ENCODE data around the gene LRRC4C. TPM values are rescaled to one million over a fixed set of nuclear protein-coding genes. Genes with fewer than 3 reads are reported as not detected.

The LRRC4C gene
- total RNA-seq, 4 donors from 2014 or later = 0.19 to 1.1 TPM; not detected in 2

DNA sequence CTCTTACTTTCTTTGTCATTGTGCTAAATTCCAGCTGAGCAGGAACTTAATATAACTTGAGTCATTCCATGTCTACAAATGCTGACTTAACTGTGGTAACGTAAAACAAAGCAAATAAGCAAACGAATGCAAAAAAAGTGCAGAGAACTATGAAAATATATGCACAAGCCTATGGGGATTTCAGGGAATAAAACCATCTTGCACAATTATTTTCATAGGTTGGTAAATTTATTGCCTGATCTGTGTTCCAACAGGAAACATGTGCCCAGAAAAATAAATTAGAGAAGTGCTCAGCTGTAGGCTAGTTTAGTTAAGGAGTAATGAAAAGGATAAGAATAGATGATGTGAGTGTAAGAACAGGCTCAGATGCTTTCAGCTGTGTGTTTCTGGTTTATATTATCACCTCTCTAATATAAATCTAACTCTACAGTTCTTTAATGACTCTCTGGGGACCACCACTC lies 1169.3 kb downstream of the LRRC4C start:
- no peak overlapping the region for H3K4me3 ChIP-seq (ENCODE audit: low read depth, poor library complexity, severe bottlenecking)
- intact Hi-C loops (cut with DNase I; ENCODE audit: low total_unique reads) = loop anchor here (10.0 kb wide), 1 partner anchor 1125 kb away; no protein-coding TSS in a partner anchor
- WGBS, 2 donors = 23 to 37% methylated on average over 2 of the region's 2 CpGs
- DNase-seq (ENCODE audit: low spot score in 2 of 2) = no peak
- TF ChIP-seq, protein P1, sequence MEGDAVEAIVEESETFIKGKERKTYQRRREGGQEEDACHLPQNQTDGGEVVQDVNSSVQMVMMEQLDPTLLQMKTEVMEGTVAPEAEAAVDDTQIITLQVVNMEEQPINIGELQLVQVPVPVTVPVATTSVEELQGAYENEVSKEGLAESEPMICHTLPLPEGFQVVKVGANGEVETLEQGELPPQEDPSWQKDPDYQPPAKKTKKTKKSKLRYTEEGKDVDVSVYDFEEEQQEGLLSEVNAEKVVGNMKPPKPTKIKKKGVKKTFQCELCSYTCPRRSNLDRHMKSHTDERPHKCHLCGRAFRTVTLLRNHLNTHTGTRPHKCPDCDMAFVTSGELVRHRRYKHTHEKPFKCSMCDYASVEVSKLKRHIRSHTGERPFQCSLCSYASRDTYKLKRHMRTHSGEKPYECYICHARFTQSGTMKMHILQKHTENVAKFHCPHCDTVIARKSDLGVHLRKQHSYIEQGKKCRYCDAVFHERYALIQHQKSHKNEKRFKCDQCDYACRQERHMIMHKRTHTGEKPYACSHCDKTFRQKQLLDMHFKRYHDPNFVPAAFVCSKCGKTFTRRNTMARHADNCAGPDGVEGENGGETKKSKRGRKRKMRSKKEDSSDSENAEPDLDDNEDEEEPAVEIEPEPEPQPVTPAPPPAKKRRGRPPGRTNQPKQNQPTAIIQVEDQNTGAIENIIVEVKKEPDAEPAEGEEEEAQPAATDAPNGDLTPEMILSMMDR (IDR thresholded peaks at IDR 0.05) = no peak
- TF ChIP-seq POLR2A (IDR thresholded peaks at IDR 0.05) = no peak

DNA sequence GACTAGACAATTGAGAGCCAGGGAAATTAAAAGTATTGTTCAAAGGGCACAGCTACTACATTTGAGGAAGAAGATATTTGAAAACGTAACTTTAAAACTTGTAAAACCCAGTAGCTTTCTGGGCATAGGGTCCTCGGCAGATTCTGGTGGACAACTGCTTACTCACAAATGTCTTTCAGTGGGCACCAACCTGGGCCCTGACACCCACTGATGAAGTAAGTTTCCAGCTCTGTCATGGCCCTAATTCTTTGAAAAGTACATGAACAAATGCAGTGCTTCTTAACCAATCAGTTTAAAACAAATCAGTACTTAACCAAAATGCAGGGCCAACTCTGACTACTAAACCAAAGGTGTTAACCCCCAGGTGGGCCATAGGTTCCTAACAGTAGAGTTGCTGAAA lies 1170.1 kb downstream of the LRRC4C start:
- no peak overlapping the region for H3K4me3 ChIP-seq (ENCODE audit: low read depth, poor library complexity, severe bottlenecking)
- TF ChIP-seq, protein P1 (IDR thresholded peaks at IDR 0.05) = no peak
- TF ChIP-seq POLR2A (IDR thresholded peaks at IDR 0.05) = no peak
- 71 to 77% methylated on average over 2 of the region's 2 CpGs for WGBS, 2 donors
- intact Hi-C loops (cut with DNase I; ENCODE audit: low total_unique reads) = no loop called here
- DNase-seq (ENCODE audit: low spot score in 2 of 2) = no peak

DNA sequence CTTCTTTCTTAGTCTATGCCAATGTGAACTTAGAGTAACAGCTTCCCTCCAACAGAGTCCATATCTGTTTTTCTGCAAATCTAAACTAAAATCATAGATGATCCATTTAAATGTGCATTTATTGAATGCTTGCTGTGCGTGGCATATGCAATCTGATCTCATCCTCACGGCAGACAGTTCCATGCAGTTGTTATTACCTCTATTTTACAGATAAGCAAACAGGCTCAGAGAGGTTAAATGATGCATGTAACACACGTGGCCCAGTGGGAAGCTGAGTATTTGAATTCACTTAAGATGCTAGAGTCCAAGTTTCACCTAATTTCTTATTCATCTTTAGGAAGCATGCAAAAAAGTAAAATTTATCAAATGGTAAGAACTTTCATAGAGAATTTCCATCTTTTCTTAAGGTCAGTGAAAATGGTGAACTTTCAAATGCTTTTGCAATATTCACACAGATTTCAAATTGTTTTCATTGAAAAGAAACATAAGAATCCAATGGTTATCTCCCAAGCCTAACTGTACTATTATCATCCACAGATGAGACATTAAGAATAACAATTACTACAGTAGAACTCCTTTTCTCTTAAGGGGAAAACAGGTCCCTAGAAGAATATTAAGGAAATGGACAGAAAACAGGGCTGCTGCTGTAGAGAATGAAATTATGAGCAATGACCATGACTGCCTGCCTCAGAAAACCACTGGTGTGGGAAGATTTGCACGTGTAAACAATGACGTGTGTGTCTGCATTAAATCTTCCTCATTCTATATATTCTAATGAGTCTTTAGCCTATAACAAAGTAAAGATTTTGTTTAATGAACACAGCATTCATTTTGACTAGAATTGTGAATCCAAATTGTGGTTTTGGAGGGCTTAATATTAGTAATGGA lies 1171.3 kb downstream of the LRRC4C start:
- intact Hi-C loops (cut with DNase I; ENCODE audit: low total_unique reads) = no loop called here
- 71% methylated on average over 5 of the region's 5 CpGs for WGBS, 2 donors
- TF ChIP-seq, protein P1 (IDR thresholded peaks at IDR 0.05) = no peak
- TF ChIP-seq POLR2A (IDR thresholded peaks at IDR 0.05) = no peak
- no peak for DNase-seq (ENCODE audit: low spot score in 2 of 2)
- no peak overlapping the region for H3K4me3 ChIP-seq (ENCODE audit: low read depth, poor library complexity, severe bottlenecking)

DNA sequence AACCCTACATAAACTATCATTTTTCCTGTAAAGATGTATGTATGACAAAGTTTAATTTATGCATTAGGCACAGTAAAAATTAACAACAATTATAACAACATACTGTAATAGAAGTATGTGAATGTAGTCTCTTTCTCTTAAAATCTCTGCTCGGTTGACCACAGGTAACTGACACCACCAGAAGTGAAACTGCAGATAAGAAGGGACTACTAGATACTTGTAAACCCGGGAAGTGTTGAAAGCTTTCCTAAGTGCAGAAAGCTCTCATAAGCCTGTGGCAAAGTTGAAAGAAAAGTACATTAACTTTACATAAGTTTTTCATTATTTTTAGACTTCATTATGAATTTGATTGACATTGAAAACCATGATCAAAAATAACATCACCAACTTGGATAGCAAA lies 1173.3 kb downstream of the LRRC4C start:
- 39 to 41% methylated on average over 2 of the region's 2 CpGs for WGBS, 2 donors
- H3K4me3 ChIP-seq (ENCODE audit: low read depth, poor library complexity, severe bottlenecking) = no peak overlapping the region
- TF ChIP-seq, protein P1 (IDR thresholded peaks at IDR 0.05) = no peak
- TF ChIP-seq POLR2A (IDR thresholded peaks at IDR 0.05) = no peak
- no peak for DNase-seq (ENCODE audit: low spot score in 2 of 2)
- intact Hi-C loops (cut with DNase I; ENCODE audit: low total_unique reads) = no loop called here

DNA sequence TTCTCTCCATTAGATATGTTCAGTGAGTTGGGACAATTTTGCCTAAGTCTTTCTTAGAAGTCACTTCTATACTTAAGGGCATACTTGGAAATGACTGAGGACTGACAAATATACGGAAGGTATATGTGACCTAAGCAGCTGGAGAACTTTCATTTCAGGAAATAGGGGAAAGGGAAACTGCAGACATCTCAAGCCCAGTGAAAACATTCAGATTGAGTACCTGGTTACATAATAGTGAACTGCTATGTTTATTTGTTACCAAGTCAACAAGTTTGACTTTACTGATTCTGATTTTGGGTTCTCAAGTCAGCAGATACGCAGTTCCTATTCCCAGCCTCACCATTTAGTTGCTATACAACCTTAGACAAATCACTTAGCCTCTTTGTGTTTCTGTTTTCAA lies 1173.9 kb downstream of the LRRC4C start:
- DNase-seq (ENCODE audit: low spot score in 2 of 2) = no peak
- WGBS, 2 donors = 71 to 72% methylated on average over 2 of the region's 2 CpGs

More for the DNA sequence above, 1173.9 kb downstream of the LRRC4C start:
- intact Hi-C loops (cut with DNase I; ENCODE audit: low total_unique reads) = no loop called here
- no peak for TF ChIP-seq POLR2A (IDR thresholded peaks at IDR 0.05)
- TF ChIP-seq, protein P1 (IDR thresholded peaks at IDR 0.05) = no peak
- no peak overlapping the region for H3K4me3 ChIP-seq (ENCODE audit: low read depth, poor library complexity, severe bottlenecking)
